GM15510 (cell line): ENCODE data around the gene SMTN.

Experiments used
- POLR2A ChIP-seq: IDR thresholded peaks from 3 replicates; pipeline ENCODE4 v1.6.1; 2011; ENCODE audit warnings: borderline replicate concordance; ENCODE audit not compliant: insufficient read length; ENCODE audit errors: extremely low read depth

Gene SMTN

GRCh38 chr22:31096657-31097279 lies 15.7 kb downstream of the SMTN start:
- no peak for TF ChIP-seq POLR2A

GRCh38 chr22:31097941-31098631 lies 17.0 kb downstream of the SMTN start:
- no peak for TF ChIP-seq POLR2A

GRCh38 chr22:31098632-31099110 lies 17.6 kb downstream of the SMTN start:
- no peak for TF ChIP-seq POLR2A

GRCh38 chr22:31099386-31099785 lies 18.3 kb downstream of the SMTN start:
- TF ChIP-seq POLR2A = no peak

- TF ChIP-seq POLR2A = no peak
These were observed 19.0 kb downstream of the SMTN start for GRCh38 chr22:31099841-31100761.

GRCh38 chr22:31100762-31101525 lies 19.8 kb downstream of the SMTN start:
- TF ChIP-seq POLR2A = no peak

GRCh38 chr22:31102441-31103081 lies 21.4 kb downstream of the SMTN start:
- TF ChIP-seq POLR2A = no peak

GRCh38 chr22:31103111-31103510 lies 22.0 kb downstream of the SMTN start:
- TF ChIP-seq POLR2A = no peak

GRCh38 chr22:31103899-31104694 lies 23.0 kb downstream of the SMTN start:
- TF ChIP-seq POLR2A = no peak

GRCh38 chr22:31104869-31105268 lies 23.8 kb downstream of the SMTN start:
- TF ChIP-seq POLR2A = no peak

- TF ChIP-seq POLR2A = no peak
These were observed 24.3 kb downstream of the SMTN start for GRCh38 chr22:31105282-31105929.

GRCh38 chr22:31106001-31106571 lies 25.0 kb downstream of the SMTN start:
- no peak for TF ChIP-seq POLR2A

- no peak for TF ChIP-seq POLR2A
These were observed 25.6 kb downstream of the SMTN start for GRCh38 chr22:31106731-31107177.
